ENCODE results near the gene SPEM2.

DNA sequence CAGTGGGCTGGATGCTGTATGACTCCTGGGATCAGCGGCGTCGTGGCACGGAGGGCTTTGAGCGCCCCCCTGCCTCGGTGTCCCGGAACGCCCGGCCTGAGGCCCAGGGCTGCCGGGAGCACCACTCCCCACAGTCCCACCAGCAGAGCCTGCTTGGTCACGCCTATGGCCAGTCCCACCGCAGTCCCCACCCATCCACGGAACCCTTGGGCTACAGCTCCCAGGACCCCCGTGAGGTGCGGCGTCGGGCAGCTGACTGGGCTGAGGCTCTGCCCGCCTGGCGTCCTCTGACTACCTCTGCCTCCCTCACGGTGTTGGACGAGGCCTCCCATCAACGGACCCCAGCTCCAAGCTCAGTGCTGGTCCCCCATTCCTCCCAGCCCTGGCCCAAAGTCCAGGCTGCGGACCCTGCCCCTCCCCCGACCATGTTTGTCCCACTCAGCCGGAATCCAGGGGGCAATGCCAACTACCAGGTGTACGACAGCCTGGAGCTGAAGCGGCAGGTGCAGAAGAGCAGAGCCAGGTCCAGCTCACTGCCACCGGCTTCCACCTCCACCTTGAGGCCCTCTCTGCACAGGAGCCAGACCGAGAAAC, 1.6 kb downstream of the SPEM2 start:
- TF ChIP-seq, protein P1, sequence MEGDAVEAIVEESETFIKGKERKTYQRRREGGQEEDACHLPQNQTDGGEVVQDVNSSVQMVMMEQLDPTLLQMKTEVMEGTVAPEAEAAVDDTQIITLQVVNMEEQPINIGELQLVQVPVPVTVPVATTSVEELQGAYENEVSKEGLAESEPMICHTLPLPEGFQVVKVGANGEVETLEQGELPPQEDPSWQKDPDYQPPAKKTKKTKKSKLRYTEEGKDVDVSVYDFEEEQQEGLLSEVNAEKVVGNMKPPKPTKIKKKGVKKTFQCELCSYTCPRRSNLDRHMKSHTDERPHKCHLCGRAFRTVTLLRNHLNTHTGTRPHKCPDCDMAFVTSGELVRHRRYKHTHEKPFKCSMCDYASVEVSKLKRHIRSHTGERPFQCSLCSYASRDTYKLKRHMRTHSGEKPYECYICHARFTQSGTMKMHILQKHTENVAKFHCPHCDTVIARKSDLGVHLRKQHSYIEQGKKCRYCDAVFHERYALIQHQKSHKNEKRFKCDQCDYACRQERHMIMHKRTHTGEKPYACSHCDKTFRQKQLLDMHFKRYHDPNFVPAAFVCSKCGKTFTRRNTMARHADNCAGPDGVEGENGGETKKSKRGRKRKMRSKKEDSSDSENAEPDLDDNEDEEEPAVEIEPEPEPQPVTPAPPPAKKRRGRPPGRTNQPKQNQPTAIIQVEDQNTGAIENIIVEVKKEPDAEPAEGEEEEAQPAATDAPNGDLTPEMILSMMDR (IDR thresholded peaks at IDR 0.05), result no peak
- no peak for TF ChIP-seq POLR2A (IDR thresholded peaks at IDR 0.05)
